ENCODE measurements around the gene AGAP1. TPM values are rescaled to one million over a fixed set of nuclear protein-coding genes. Genes with fewer than 3 reads are reported as not detected.
A peak's percentile ranks its signal among the peaks of the same experiment; 100 is the strongest.

AGAP1 gene
- total RNA-seq, 1 donor = 18.5 TPM

GRCh38 chr2:235879116-235879515 is 385.3 kb downstream of the AGAP1 start:
- Histone ChIP-seq H3K27me3 (ENCODE audit: insufficient read depth, low read length) (no peaks in the 10 kb centered on the region), H3K9me3 (ENCODE audit: low read depth, low read length) (no peaks in the 10 kb centered on the region), H4K20me1 (ENCODE audit: insufficient read depth, low read length) (peaks cover 5% of the 10 kb centered on the region), H3K4me3 (ENCODE audit: insufficient read depth, low read length) (no peak overlapping the region), H3K27ac (ENCODE audit: low read depth, low read length) (no peak overlapping the region), H3K4me2 (ENCODE audit: insufficient read depth, low read length) (no peak overlapping the region), H2AFZ (ENCODE audit: low read length) (no peak overlapping the region), H3K36me3 (ENCODE audit: insufficient read depth, low read length) (no peaks in the 10 kb centered on the region), H3K4me1 (ENCODE audit: insufficient read depth, low read length) (no peaks in the 10 kb centered on the region), H3K79me2 (ENCODE audit: insufficient read depth, low read length) (no peaks in the 10 kb centered on the region)
- DNase-seq (ENCODE audit: insufficient read length, low spot score, missing footprints) = peak; percentile 74
- TF ChIP-seq, protein P1, sequence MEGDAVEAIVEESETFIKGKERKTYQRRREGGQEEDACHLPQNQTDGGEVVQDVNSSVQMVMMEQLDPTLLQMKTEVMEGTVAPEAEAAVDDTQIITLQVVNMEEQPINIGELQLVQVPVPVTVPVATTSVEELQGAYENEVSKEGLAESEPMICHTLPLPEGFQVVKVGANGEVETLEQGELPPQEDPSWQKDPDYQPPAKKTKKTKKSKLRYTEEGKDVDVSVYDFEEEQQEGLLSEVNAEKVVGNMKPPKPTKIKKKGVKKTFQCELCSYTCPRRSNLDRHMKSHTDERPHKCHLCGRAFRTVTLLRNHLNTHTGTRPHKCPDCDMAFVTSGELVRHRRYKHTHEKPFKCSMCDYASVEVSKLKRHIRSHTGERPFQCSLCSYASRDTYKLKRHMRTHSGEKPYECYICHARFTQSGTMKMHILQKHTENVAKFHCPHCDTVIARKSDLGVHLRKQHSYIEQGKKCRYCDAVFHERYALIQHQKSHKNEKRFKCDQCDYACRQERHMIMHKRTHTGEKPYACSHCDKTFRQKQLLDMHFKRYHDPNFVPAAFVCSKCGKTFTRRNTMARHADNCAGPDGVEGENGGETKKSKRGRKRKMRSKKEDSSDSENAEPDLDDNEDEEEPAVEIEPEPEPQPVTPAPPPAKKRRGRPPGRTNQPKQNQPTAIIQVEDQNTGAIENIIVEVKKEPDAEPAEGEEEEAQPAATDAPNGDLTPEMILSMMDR (IDR thresholded peaks at IDR 0.05; ENCODE audit: extremely low read depth, low read depth, low read length) = no peak

DNA sequence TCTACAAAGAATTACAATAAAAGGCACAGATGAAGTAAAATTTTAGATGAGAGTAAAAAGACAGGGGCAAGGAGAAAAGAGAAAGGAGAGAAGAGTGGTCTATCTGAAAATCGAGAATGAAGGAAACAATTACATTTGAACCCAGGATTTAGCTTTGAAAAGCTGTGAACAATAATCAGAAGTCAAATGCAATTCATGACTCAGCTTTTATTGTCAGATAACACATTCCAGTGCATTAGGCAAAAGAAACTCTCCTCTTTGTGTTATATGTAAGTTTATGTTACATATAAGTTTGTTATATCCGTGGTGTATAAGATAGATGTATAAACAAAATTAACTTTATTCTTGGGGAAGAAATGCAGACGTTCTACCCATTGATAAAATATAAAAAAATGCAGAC is 389.8 kb downstream of the AGAP1 start:
- H3K4me3 ChIP-seq (ENCODE audit: insufficient read depth, low read length) = no peak overlapping the region
- H3K27ac ChIP-seq (ENCODE audit: low read depth, low read length) = no peak overlapping the region
- H3K27me3 ChIP-seq (ENCODE audit: insufficient read depth, low read length) = no peaks in the 10 kb centered on the region
- no peak overlapping the region for H2AFZ ChIP-seq (ENCODE audit: low read length)
- H3K4me2 ChIP-seq (ENCODE audit: insufficient read depth, low read length) = no peak overlapping the region
- no peak for DNase-seq (ENCODE audit: insufficient read length, low spot score, missing footprints)
- H3K4me1 ChIP-seq (ENCODE audit: insufficient read depth, low read length) = no peaks in the 10 kb centered on the region
- no peaks in the 10 kb centered on the region for H3K79me2 ChIP-seq (ENCODE audit: insufficient read depth, low read length)
- H3K9me3 ChIP-seq (ENCODE audit: low read depth, low read length) = no peaks in the 10 kb centered on the region
- no peaks in the 10 kb centered on the region for H3K36me3 ChIP-seq (ENCODE audit: insufficient read depth, low read length)
- TF ChIP-seq, protein P1 (IDR thresholded peaks at IDR 0.05; ENCODE audit: extremely low read depth, low read depth, low read length) = no peak
- H4K20me1 ChIP-seq (ENCODE audit: insufficient read depth, low read length) = no peaks in the 10 kb centered on the region

DNA sequence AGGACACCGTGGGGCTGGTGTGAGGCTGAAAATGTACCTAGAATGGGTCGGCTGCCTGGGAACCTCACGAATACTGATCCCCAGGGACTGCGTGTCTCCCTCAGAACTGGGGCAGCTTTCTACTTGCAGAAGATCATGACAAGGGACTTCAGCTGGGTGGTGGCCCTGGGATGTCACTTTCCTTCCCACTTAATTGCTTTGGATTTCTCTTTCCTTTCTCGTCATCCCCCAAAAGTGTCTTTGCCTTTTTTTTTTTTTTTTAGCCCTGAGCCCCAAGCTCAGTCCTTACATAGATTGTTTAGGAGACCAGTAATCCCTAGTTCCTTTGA is 395.4 kb downstream of the AGAP1 start:
- Histone ChIP-seq H4K20me1 (ENCODE audit: insufficient read depth, low read length) (no peaks in the 10 kb centered on the region), H3K9me3 (ENCODE audit: low read depth, low read length) (no peaks in the 10 kb centered on the region), H3K4me3 (ENCODE audit: insufficient read depth, low read length) (no peak overlapping the region), H3K79me2 (ENCODE audit: insufficient read depth, low read length) (no peaks in the 10 kb centered on the region), H3K36me3 (ENCODE audit: insufficient read depth, low read length) (peaks cover 8% of the 10 kb centered on the region), H2AFZ (ENCODE audit: low read length) (no peak overlapping the region), H3K4me1 (ENCODE audit: insufficient read depth, low read length) (no peaks in the 10 kb centered on the region), H3K27ac (ENCODE audit: low read depth, low read length) (no peak overlapping the region), H3K27me3 (ENCODE audit: insufficient read depth, low read length) (no peaks in the 10 kb centered on the region), H3K4me2 (ENCODE audit: insufficient read depth, low read length) (no peak overlapping the region)
- no peak for DNase-seq (ENCODE audit: insufficient read length, low spot score, missing footprints)
- TF ChIP-seq, protein P1 (IDR thresholded peaks at IDR 0.05; ENCODE audit: extremely low read depth, low read depth, low read length) = no peak

DNA sequence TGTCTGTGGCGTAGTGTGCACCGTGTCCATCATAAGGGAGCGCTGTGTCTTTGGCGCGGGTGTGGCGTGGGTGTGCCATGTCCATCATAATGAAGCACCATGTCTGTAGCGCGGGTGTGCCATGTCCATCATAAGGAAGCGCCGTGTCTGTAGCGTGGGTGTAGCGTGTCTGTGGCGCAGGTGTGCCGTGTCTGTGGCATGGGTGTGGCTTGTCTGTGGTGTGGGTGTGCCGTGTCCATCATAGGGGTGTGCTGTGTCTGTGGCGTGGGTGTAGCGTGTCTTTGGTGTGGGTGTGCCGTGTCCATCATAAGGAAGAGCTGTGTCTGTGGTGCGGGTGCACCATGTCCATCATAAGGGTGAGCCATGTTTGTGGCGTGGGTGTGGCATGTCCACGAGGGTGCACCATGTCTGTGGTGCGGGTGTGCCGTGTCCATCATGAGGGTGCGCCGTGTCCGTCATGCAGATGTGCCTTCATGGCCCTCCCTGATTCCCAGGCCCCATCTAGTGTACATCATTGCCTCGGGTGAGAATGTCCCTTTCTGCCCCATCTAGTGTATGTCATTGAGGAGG is 399.4 kb downstream of the AGAP1 start:
- peaks cover 8% of the 10 kb centered on the region for H3K36me3 ChIP-seq (ENCODE audit: insufficient read depth, low read length)
- no peak overlapping the region for H2AFZ ChIP-seq (ENCODE audit: low read length)
- no peaks in the 10 kb centered on the region for H3K27me3 ChIP-seq (ENCODE audit: insufficient read depth, low read length)
- no peak for DNase-seq (ENCODE audit: insufficient read length, low spot score, missing footprints)
- no peaks in the 10 kb centered on the region for H3K79me2 ChIP-seq (ENCODE audit: insufficient read depth, low read length)
- TF ChIP-seq, protein P1 (IDR thresholded peaks at IDR 0.05; ENCODE audit: extremely low read depth, low read depth, low read length) = no peak
- H3K4me3 ChIP-seq (ENCODE audit: insufficient read depth, low read length) = no peak overlapping the region
- H3K4me2 ChIP-seq (ENCODE audit: insufficient read depth, low read length) = no peak overlapping the region
- H3K27ac ChIP-seq (ENCODE audit: low read depth, low read length) = no peak overlapping the region
- H3K9me3 ChIP-seq (ENCODE audit: low read depth, low read length) = no peaks in the 10 kb centered on the region
- H4K20me1 ChIP-seq (ENCODE audit: insufficient read depth, low read length) = peaks cover 3% of the 10 kb centered on the region
- no peaks in the 10 kb centered on the region for H3K4me1 ChIP-seq (ENCODE audit: insufficient read depth, low read length)
